ENCODE results near the gene CDC42EP5. TPM values are rescaled to one million over a fixed set of nuclear protein-coding genes. Genes with fewer than 3 reads are reported as not detected.
"Not testable (repeated sequence)": the region's sequence is repeated elsewhere in the genome, so short reads cannot be mapped to it uniquely, and the experiment has no call there.

Gene CDC42EP5
- polyA plus RNA-seq, 4 donors = 25.1 to 49.9 (median 30.2) TPM

- DNase-seq (ENCODE audit: low read depth in 4 of 4, low spot score in 3 of 4) = no peak
Measured at GRCh38 chr19:54492568-54492967, 19.5 kb upstream of the CDC42EP5 start.

GRCh38 chr19:54489766-54490165 lies 16.7 kb upstream of the CDC42EP5 start:
- DNase-seq (ENCODE audit: low read depth in 4 of 4, low spot score in 3 of 4) = no peak

- no peak for DNase-seq (ENCODE audit: low read depth in 4 of 4, low spot score in 3 of 4)
Measured at GRCh38 chr19:54489341-54489740, 16.2 kb upstream of the CDC42EP5 start.

GRCh38 chr19:54485851-54486250 lies 12.8 kb upstream of the CDC42EP5 start:
- no peak for DNase-seq (ENCODE audit: low read depth in 4 of 4, low spot score in 3 of 4)

- DNase-seq (ENCODE audit: low read depth in 4 of 4, low spot score in 3 of 4) = no peak
Measured at GRCh38 chr19:54484451-54484850, 11.4 kb upstream of the CDC42EP5 start.

- no peak for DNase-seq (ENCODE audit: low read depth in 4 of 4, low spot score in 3 of 4)
Measured at GRCh38 chr19:54482889-54483288, 9.8 kb upstream of the CDC42EP5 start.

- no peak for DNase-seq (ENCODE audit: low read depth in 4 of 4, low spot score in 3 of 4)
Measured at GRCh38 chr19:54481326-54481930, 8.3 kb upstream of the CDC42EP5 start.

- DNase-seq (ENCODE audit: low read depth in 4 of 4, low spot score in 3 of 4) = no peak
Measured at GRCh38 chr19:54480051-54480450, 7.0 kb upstream of the CDC42EP5 start.

- no peak for DNase-seq (ENCODE audit: low read depth in 4 of 4, low spot score in 3 of 4)
Measured at GRCh38 chr19:54478677-54479266, 5.7 kb upstream of the CDC42EP5 start.

GRCh38 chr19:54477650-54478049 lies 4.6 kb upstream of the CDC42EP5 start:
- no peak for DNase-seq (ENCODE audit: low read depth in 4 of 4, low spot score in 3 of 4)

- DNase-seq (ENCODE audit: low read depth in 4 of 4, low spot score in 3 of 4) = no peak
Measured at GRCh38 chr19:54475706-54476105, 2.6 kb upstream of the CDC42EP5 start.

- DNase-seq (ENCODE audit: low read depth in 4 of 4, low spot score in 3 of 4) = no peak
Measured at GRCh38 chr19:54473892-54474372, 836 bp upstream of the CDC42EP5 start.

- DNase-seq (ENCODE audit: low read depth in 4 of 4, low spot score in 3 of 4) = no peak
Measured at GRCh38 chr19:54470991-54471782, 1.9 kb downstream of the CDC42EP5 start.

GRCh38 chr19:54470276-54470887 lies 2.7 kb downstream of the CDC42EP5 start:
- DNase-seq (ENCODE audit: low read depth in 4 of 4, low spot score in 3 of 4) = no peak

GRCh38 chr19:54469496-54469934 lies 3.6 kb downstream of the CDC42EP5 start:
- no peak for DNase-seq (ENCODE audit: low read depth in 4 of 4, low spot score in 3 of 4)

GRCh38 chr19:54466110-54466480 lies 7.0 kb downstream of the CDC42EP5 start:
- DNase-seq (ENCODE audit: low read depth in 4 of 4, low spot score in 3 of 4) = not testable (repeated sequence)

- DNase-seq (ENCODE audit: low read depth in 4 of 4, low spot score in 3 of 4) = no peak
Measured at GRCh38 chr19:54465426-54466109, 7.5 kb downstream of the CDC42EP5 start.

- peak in 1 of 4 donors; percentile 68 for DNase-seq (ENCODE audit: low read depth in 4 of 4, low spot score in 3 of 4)
Measured at GRCh38 chr19:54464630-54465425, 8.3 kb downstream of the CDC42EP5 start.

GRCh38 chr19:54464044-54464629 lies 9.0 kb downstream of the CDC42EP5 start:
- DNase-seq (ENCODE audit: low read depth in 4 of 4, low spot score in 3 of 4) = peak in 2 of 4 donors; percentile 68 to 73
